Ishikawa (cell line): ENCODE results near the gene RNF149.

Experiments
- CEBPB ChIP-seq: IDR thresholded peaks from 2 replicates; pipeline ENCODE4 v1.6.1; 2012
- CREB1 ChIP-seq: IDR thresholded peaks from 2 replicates; pipeline ENCODE4 v1.6.1; 2012; ENCODE audit warnings: low read depth
- EGR1 ChIP-seq: IDR thresholded peaks from 2 replicates; pipeline ENCODE4 v1.6.1; 2012
- EP300 ChIP-seq: IDR thresholded peaks from 2 replicates; pipeline ENCODE4 v1.6.1; 2012; ENCODE audit warnings: borderline replicate concordance
- FOXM1 ChIP-seq: IDR thresholded peaks from 2 replicates; pipeline ENCODE4 v1.6.1; 2012; ENCODE audit warnings: low read depth, borderline replicate concordance
- MAX ChIP-seq: IDR thresholded peaks from 2 replicates; pipeline ENCODE4 v1.6.1; 2012
- NFIC ChIP-seq: IDR thresholded peaks from 2 replicates; pipeline ENCODE4 v1.6.1; 2012
- RAD21 ChIP-seq: IDR thresholded peaks from 2 replicates; pipeline ENCODE4 v1.6.1; 2012; ENCODE audit warnings: low read depth
- REST ChIP-seq: IDR thresholded peaks from 2 replicates; pipeline ENCODE4 v1.6.1; 2012; ENCODE audit warnings: low read depth, mild to moderate bottlenecking
- TAF1 ChIP-seq: IDR thresholded peaks from 2 replicates; pipeline ENCODE4 v1.6.1; 2012; ENCODE audit warnings: low read depth, mild to moderate bottlenecking
- TCF12 ChIP-seq: IDR thresholded peaks from 2 replicates; pipeline ENCODE4 v1.6.1; 2012; ENCODE audit warnings: low read depth
- TEAD4 ChIP-seq: IDR thresholded peaks from 2 replicates; pipeline ENCODE4 v1.6.1; 2012
- USF1 ChIP-seq: IDR thresholded peaks from 2 replicates; pipeline ENCODE4 v1.6.1; 2012
- YY1 ChIP-seq: IDR thresholded peaks from 2 replicates; pipeline ENCODE4 v1.6.1; 2012; ENCODE audit warnings: low read depth
- ZBTB7A ChIP-seq: IDR thresholded peaks from 2 replicates; pipeline ENCODE4 v1.6.1; 2012; ENCODE audit warnings: low read depth

The RNF149 gene

GRCh38 chr2:101296371-101296770, 12.1 kb downstream of the RNF149 start:
- TF ChIP-seq RAD21 (no peak), MAX (no peak), CREB1 (no peak), TAF1 (no peak), ZBTB7A (no peak), NFIC (no peak)

GRCh38 chr2:101295895-101296294, 12.6 kb downstream of the RNF149 start:
- TF ChIP-seq CEBPB (no peak), CREB1 (no peak), REST (no peak), RAD21 (no peak), FOXM1 (no peak), NFIC (no peak), EP300 (no peak), TCF12 (no peak), EGR1 (no peak), USF1 (no peak), MAX (no peak), ZBTB7A (no peak), TEAD4 (no peak), YY1 (no peak), TAF1 (no peak)

- no peak for TF ChIP-seq FOXM1
- TF ChIP-seq REST: no peak
- TF ChIP-seq USF1: no peak
- no peak for TF ChIP-seq RAD21
- TF ChIP-seq YY1: no peak
- no peak for TF ChIP-seq CREB1
- no peak for TF ChIP-seq TAF1
- TF ChIP-seq TEAD4: no peak
- no peak for TF ChIP-seq TCF12
- no peak for TF ChIP-seq EP300
- no peak for TF ChIP-seq EGR1
- no peak for TF ChIP-seq MAX
- no peak for TF ChIP-seq ZBTB7A
These were observed 13.6 kb downstream of the RNF149 start for GRCh38 chr2:101294861-101295260.

GRCh38 chr2:101293544-101293943, 15.0 kb downstream of the RNF149 start:
- TF ChIP-seq CREB1 (no peak), TAF1 (no peak), EGR1 (no peak), NFIC (no peak), RAD21 (no peak), TEAD4 (no peak), ZBTB7A (no peak), REST (no peak)

- TF ChIP-seq CREB1 (no peak), USF1 (no peak), REST (no peak), ZBTB7A (no peak), TEAD4 (no peak), NFIC (no peak), TAF1 (no peak), EP300 (no peak), FOXM1 (no peak), TCF12 (no peak), MAX (no peak)
These were observed 16.5 kb downstream of the RNF149 start for GRCh38 chr2:101291973-101292372.
